GM19240 (cell line): Measurements from ENCODE around the gene CHD6.

Experiments used
- DNase-seq: peaks from one replicate; pipeline ENCODE4 v3.0.0; 2011; ENCODE audit warnings: low spot score; ENCODE audit not compliant: insufficient read length

CHD6 gene

GRCh38 chr20:41367956-41368355, 250.2 kb downstream of the CHD6 start:
- no peak for DNase-seq

- no peak for DNase-seq
Measured at GRCh38 chr20:41367393-41367695, 250.8 kb downstream of the CHD6 start.

GRCh38 chr20:41366546-41367392, 251.4 kb downstream of the CHD6 start, which contains the start of gene EMILIN3:
Gene EMILIN3 (minus strand): TSS chr20:41366818. CDS start chr20:41366634, 184 bp downstream.
- no peak for DNase-seq

- DNase-seq = no peak
Measured at GRCh38 chr20:41365777-41366545, 252.2 kb downstream of the CHD6 start.

- DNase-seq = no peak
Measured at GRCh38 chr20:41364967-41365765, 253.0 kb downstream of the CHD6 start.

- no peak for DNase-seq
Measured at GRCh38 chr20:41364236-41364855, 253.8 kb downstream of the CHD6 start.

GRCh38 chr20:41363601-41364000, 254.6 kb downstream of the CHD6 start:
- no peak for DNase-seq

GRCh38 chr20:41362748-41363140, 255.4 kb downstream of the CHD6 start:
- DNase-seq = no peak

- DNase-seq = no peak
Measured at GRCh38 chr20:41361757-41362747, 256.1 kb downstream of the CHD6 start.

GRCh38 chr20:41360831-41361756, 257.1 kb downstream of the CHD6 start:
- no peak for DNase-seq

- no peak for DNase-seq
Measured at GRCh38 chr20:41359541-41360011, 258.6 kb downstream of the CHD6 start.

- DNase-seq = no peak
Measured at GRCh38 chr20:41358717-41359116, 259.5 kb downstream of the CHD6 start.

GRCh38 chr20:41358230-41358629, 259.9 kb downstream of the CHD6 start:
- DNase-seq = no peak

GRCh38 chr20:41357424-41358163, 260.6 kb downstream of the CHD6 start:
- DNase-seq = no peak

GRCh38 chr20:41356951-41357350, 261.2 kb downstream of the CHD6 start:
- DNase-seq = no peak

- DNase-seq = no peak
Measured at GRCh38 chr20:41355598-41356203, 262.5 kb downstream of the CHD6 start.

GRCh38 chr20:41355192-41355591, 263.0 kb downstream of the CHD6 start:
- DNase-seq = no peak

- DNase-seq = no peak
Measured at GRCh38 chr20:41353530-41353929, 264.6 kb downstream of the CHD6 start.
